CD4-positive, alpha-beta T cell treated with Interleukin-6 for 4 hours (primary cell): Measurements from ENCODE around the gene MIEF2.
A peak's percentile ranks its signal among the peaks of the same experiment; 100 is the strongest.
"Not testable (repeated sequence)": the region's sequence is repeated elsewhere in the genome, so short reads cannot be mapped to it uniquely, and the experiment has no call there.

Experiments used
- DNase-seq: peaks from one replicate; pipeline ENCODE4 v3.0.0-alpha.2; 2020; ENCODE audit warnings: mixed read lengths

Gene MIEF2

GRCh38 chr17:18260332-18261145, at the start of gene MIEF2:
MIEF2 (plus strand) TSS chr17:18260662; CDS start chr17:18262721, 2,059 bp downstream.
- peak; percentile 95 for DNase-seq

- DNase-seq = no peak
Observed at GRCh38 chr17:18213666-18214270, 46.7 kb upstream of the MIEF2 start.

GRCh38 chr17:18216906-18217305, 43.6 kb upstream of the MIEF2 start:
- DNase-seq = not testable (repeated sequence)

GRCh38 chr17:18217412-18218015, 42.9 kb upstream of the MIEF2 start:
- DNase-seq = peak; percentile 78

GRCh38 chr17:18218756-18219415, 41.6 kb upstream of the MIEF2 start:
- DNase-seq = no peak

- DNase-seq = no peak
Observed at GRCh38 chr17:18224053-18224386, 36.4 kb upstream of the MIEF2 start.

- no peak for DNase-seq
Observed at GRCh38 chr17:18224387-18225120, 35.9 kb upstream of the MIEF2 start.

GRCh38 chr17:18225121-18225641, 35.3 kb upstream of the MIEF2 start, which contains the start of gene LLGL1:
LLGL1 (plus strand) TSS chr17:18225635; CDS start chr17:18225683, 48 bp downstream.
- peak; percentile 98 for DNase-seq

- no peak for DNase-seq
Observed at GRCh38 chr17:18225642-18226283, 34.7 kb upstream of the MIEF2 start.

GRCh38 chr17:18226284-18226945, 34.0 kb upstream of the MIEF2 start:
- no peak for DNase-seq

GRCh38 chr17:18227635-18228034, 32.8 kb upstream of the MIEF2 start:
- DNase-seq = no peak

- DNase-seq = no peak
Observed at GRCh38 chr17:18228176-18228682, 32.2 kb upstream of the MIEF2 start.

- no peak for DNase-seq
Observed at GRCh38 chr17:18229254-18229653, 31.2 kb upstream of the MIEF2 start.

- DNase-seq = no peak
Observed at GRCh38 chr17:18229771-18230170, 30.7 kb upstream of the MIEF2 start.

GRCh38 chr17:18230288-18231141, 29.9 kb upstream of the MIEF2 start:
- DNase-seq = no peak

- DNase-seq = no peak
Observed at GRCh38 chr17:18231164-18231563, 29.3 kb upstream of the MIEF2 start.

GRCh38 chr17:18233803-18234518, 26.5 kb upstream of the MIEF2 start:
- no peak for DNase-seq

- no peak for DNase-seq
Observed at GRCh38 chr17:18234853-18235380, 25.5 kb upstream of the MIEF2 start.

- DNase-seq = no peak
Observed at GRCh38 chr17:18235743-18236256, 24.7 kb upstream of the MIEF2 start.
